NB4 (cell line): ENCODE results near the gene ZNF594.

ENCODE experiments used
- CTCF ChIP-seq: IDR thresholded peaks from one replicate; pipeline ENCODE4 v1.5.1; 2012; ENCODE audit warnings: low read depth, low read length
- MAX ChIP-seq: IDR thresholded peaks from 2 replicates; pipeline ENCODE4 v1.6.1; 2011; ENCODE audit warnings: low read depth, low read length
- MYC ChIP-seq: IDR thresholded peaks from 2 replicates; pipeline ENCODE4 v1.6.1; 2011; ENCODE audit warnings: low read depth, low read length

DNA sequence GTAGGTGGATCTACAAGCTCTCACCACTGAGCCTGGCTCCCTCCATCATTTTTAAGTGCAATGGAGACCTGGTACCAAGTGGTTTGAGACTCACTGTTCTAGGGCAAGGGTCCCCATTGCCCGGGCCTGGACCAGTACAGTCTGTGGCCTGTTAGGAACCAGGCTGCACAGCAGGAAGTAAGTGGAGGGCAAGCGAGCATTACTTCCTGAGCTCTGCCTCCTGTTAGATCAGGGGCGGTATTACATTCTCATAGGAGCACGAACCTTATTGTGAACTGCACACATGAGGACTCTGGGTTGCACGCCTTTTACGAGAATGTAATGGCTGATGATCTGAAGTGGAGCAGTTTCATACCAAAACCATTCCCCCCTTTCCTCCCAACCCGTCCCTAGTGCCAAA is 6.8 kb upstream of the ZNF594 start:
- TF ChIP-seq CTCF (no peak), MAX (no peak), MYC (no peak)
